K562 (cell line): ENCODE data around the gene POLR2B. TPM values are rescaled to one million over a fixed set of nuclear protein-coding genes. Genes with fewer than 3 reads are reported as not detected.

Experiments
- ADNP ChIP-seq: fragments of 200-800 bp; sonication (Bioruptor generic); IDR thresholded peaks from 2 replicates; pipeline ENCODE4 v1.6.1; 2016; ENCODE audit warnings: missing genetic modification characterization, missing compliant biosample characterization
- ASH1L ChIP-seq: fragments of 450-650 bp; IDR thresholded peaks from 2 replicates; pipeline ENCODE4 v1.6.1; 2018; ENCODE audit warnings: borderline replicate concordance, mild to moderate bottlenecking, low read depth; ENCODE audit not compliant: partially characterized antibody
- BACH1 ChIP-seq: fragments of 200-800 bp; sonication (Bioruptor generic); IDR thresholded peaks from 2 replicates; pipeline ENCODE4 v1.6.1; 2016; ENCODE audit warnings: missing genetic modification characterization, missing compliant biosample characterization
- DIDO1 ChIP-seq: fragments of 450-650 bp; IDR thresholded peaks from 2 replicates; pipeline ENCODE4 v1.6.1; 2016; ENCODE audit warnings: low read depth, missing biosample characterization, missing genetic modification characterization
- ERF ChIP-seq: fragments of 450-650 bp; formaldehyde crosslinking; IDR thresholded peaks from 2 replicates; pipeline ENCODE4 v1.4.0; 2020; ENCODE audit warnings: mild to moderate bottlenecking, mixed read lengths
- HNRNPK ChIP-seq: fragments of 200-400 bp; formaldehyde crosslinking; IDR thresholded peaks from one replicate; pipeline ENCODE4 v1.6.1; 2018; ENCODE audit warnings: mild to moderate bottlenecking, low read depth, low read length; ENCODE audit not compliant: poor library complexity, severe bottlenecking
- L3MBTL2 ChIP-seq: fragments of 450-650 bp; IDR thresholded peaks from 2 replicates; pipeline ENCODE4 v1.6.1; 2016; ENCODE audit warnings: mild to moderate bottlenecking, moderate library complexity
- NONO ChIP-seq, 2 experiments: fragments of 200-400 bp in 1 of 2; fragments of 450-650 bp in 1 of 2; formaldehyde crosslinking in 1 of 2; IDR thresholded peaks; 2 replicates each; pipeline ENCODE4 v1.6.1; 2017; ENCODE audit warnings: low read depth in 2 of 2, mild to moderate bottlenecking in 2 of 2, moderate library complexity in 2 of 2, low read length in 1 of 2
- OTX1 ChIP-seq: fragments of 450-650 bp; formaldehyde crosslinking; IDR thresholded peaks from 2 replicates; pipeline ENCODE4 v1.4.0; 2022; ENCODE audit warnings: mild to moderate bottlenecking
- PRPF4 ChIP-seq: fragments of 200-400 bp; formaldehyde crosslinking; IDR thresholded peaks from one replicate; pipeline ENCODE4 v1.6.1; 2017; ENCODE audit warnings: low read length, low read depth, mild to moderate bottlenecking; ENCODE audit not compliant: insufficient read depth, poor library complexity, severe bottlenecking
- RFX7 ChIP-seq: fragments of 250-450 bp; sonication (Bioruptor Pico); IDR thresholded peaks from 2 replicates; pipeline ENCODE4 v1.5.1; 2021; ENCODE audit warnings: mild to moderate bottlenecking
- SUPT5H ChIP-seq: fragments of 450-650 bp; IDR thresholded peaks from 2 replicates; pipeline ENCODE4 v1.6.1; 2016
- TCF7 ChIP-seq: sonication (generic); IDR thresholded peaks from 2 replicates; pipeline ENCODE4 v1.6.1; 2016; ENCODE audit warnings: antibody characterized with exemption, borderline replicate concordance
- TEAD1 ChIP-seq, 2 experiments: fragments of 450-650 bp in 1 of 2; sonication (generic) in 1 of 2; formaldehyde crosslinking; IDR thresholded peaks; 2 replicates each; pipeline versions ENCODE4 v1.4.0 to v1.8.0; 2020 to 2022; ENCODE audit warnings: mild to moderate bottlenecking in 2 of 2, missing genetic modification reagents in 1 of 2
- ZBTB7A ChIP-seq: IDR thresholded peaks from 2 replicates; pipeline ENCODE4 v1.6.1; 2011; ENCODE audit warnings: low read depth, mild to moderate bottlenecking, low read length, moderate library complexity, borderline replicate concordance; ENCODE audit not compliant: control insufficient read depth
- ZKSCAN3 ChIP-seq: fragments of 250-450 bp; sonication (Bioruptor Pico); IDR thresholded peaks from 2 replicates; pipeline ENCODE4 v1.4.0; 2020
- ZNF217 ChIP-seq: sonication (generic); formaldehyde crosslinking; IDR thresholded peaks from 2 replicates; pipeline ENCODE4 v1.8.0; 2022; ENCODE audit warnings: mild to moderate bottlenecking, missing genetic modification reagents
- ZNF444 ChIP-seq: fragments of 250-450 bp; sonication (Bioruptor Pico); IDR thresholded peaks from 2 replicates; pipeline ENCODE4 v1.4.0; 2020; ENCODE audit warnings: mild to moderate bottlenecking, moderate library complexity
- polyA plus RNA-seq, 8 experiments: library from polyadenylated mRNA; depleted of rRNA in 4 of 8; stranded (reverse) in 5 of 8; unstranded in 3 of 8; fragments of >200 nt; fragmentation: Nextera tagmentation in 2 of 8; fragmentation: Illumina TruSeq in 1 of 8; extraction: Ambion mirVana in 2 of 8; extraction: Trizol in 1 of 8; gene quantifications; 2 replicates each; pipeline versions ENCODE4 v1.2.1 to v1.2.3, GENCODE V29; 2011 to 2014; ENCODE audit warnings: inconsistent platforms in 1 of 8, missing spikeins in 1 of 8
- total RNA-seq, 7 experiments: library from RNA; depleted of rRNA in 6 of 7; stranded (reverse); fragments of >200 nt in 6 of 7; fragmentation: Illumina TruSeq in 2 of 7; extraction: Trizol in 2 of 7; gene quantifications; 2 replicates each; pipeline versions ENCODE4 v1.2.1 to v1.2.3, GENCODE V29; 2011 to 2021; ENCODE audit warnings: low replicate concordance in 1 of 7
- TF ChIP-seq, protein P1 (sequence below): sonication (generic); formaldehyde crosslinking; IDR thresholded peaks from 2 replicates; pipeline ENCODE4 v1.8.0; 2022; ENCODE audit warnings: mild to moderate bottlenecking, missing genetic modification reagents
- TF ChIP-seq, protein P2 (sequence below): fragments of 450-650 bp; IDR thresholded peaks from 2 replicates; pipeline ENCODE4 v1.6.1; 2016; ENCODE audit warnings: missing biosample characterization, missing genetic modification characterization
- TF ChIP-seq, protein P3 (sequence below): fragments of 250-450 bp; sonication (Bioruptor Pico); IDR thresholded peaks from 2 replicates; pipeline ENCODE4 v1.8.0; 2021; ENCODE audit warnings: moderate library complexity, mild to moderate bottlenecking, inconsistent platforms
- TF ChIP-seq, protein P4 (sequence below): fragments of 250-450 bp; sonication (Bioruptor Pico); IDR thresholded peaks from 2 replicates; pipeline ENCODE4 v1.5.0; 2021; ENCODE audit warnings: mild to moderate bottlenecking, borderline replicate concordance
- TF ChIP-seq, protein P5 (sequence below): sonication (generic); formaldehyde crosslinking; IDR thresholded peaks from 2 replicates; pipeline ENCODE4 v1.8.1; 2023; ENCODE audit warnings: mild to moderate bottlenecking, missing genetic modification reagents

Gene POLR2B
- total and polyA plus RNA-seq, 9 of the 15 experiments (the other 6 are each of a cell fraction or from before 2014, with no cell fraction given): 60.9 to 208 (median 142) TPM

DNA sequence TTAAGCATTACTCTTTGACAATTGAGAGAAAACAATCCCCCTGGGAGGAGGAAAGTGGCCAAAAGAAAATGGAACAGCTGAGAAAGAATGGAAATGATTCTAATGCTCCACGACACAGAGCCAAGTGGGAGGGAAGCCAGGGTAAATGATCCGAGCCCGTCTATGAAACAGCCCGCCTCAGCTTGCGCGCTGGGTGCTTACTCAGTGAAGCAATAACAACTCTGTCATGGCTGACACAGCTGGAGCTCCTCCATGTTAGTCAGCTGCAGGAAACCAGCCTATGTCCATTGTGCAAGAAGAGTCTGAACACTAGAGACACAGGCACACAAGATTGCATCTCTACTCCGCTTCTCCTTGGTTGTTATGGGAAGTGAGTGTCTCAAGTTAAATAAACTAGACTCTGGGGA is 20.6 kb upstream of the POLR2B start (continued):
- TF ChIP-seq, protein P1, sequence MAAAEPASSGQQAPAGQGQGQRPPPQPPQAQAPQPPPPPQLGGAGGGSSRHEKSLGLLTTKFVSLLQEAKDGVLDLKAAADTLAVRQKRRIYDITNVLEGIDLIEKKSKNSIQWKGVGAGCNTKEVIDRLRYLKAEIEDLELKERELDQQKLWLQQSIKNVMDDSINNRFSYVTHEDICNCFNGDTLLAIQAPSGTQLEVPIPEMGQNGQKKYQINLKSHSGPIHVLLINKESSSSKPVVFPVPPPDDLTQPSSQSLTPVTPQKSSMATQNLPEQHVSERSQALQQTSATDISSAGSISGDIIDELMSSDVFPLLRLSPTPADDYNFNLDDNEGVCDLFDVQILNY (CRISPR knock-in tag): no peak
- no peak for TF ChIP-seq TCF7
- TF ChIP-seq NONO (IDR thresholded peaks at IDR 0.05; ENCODE audit: low read depth in 2 of 2, low read length in 1 of 2): no peak
- TF ChIP-seq, protein P2, sequence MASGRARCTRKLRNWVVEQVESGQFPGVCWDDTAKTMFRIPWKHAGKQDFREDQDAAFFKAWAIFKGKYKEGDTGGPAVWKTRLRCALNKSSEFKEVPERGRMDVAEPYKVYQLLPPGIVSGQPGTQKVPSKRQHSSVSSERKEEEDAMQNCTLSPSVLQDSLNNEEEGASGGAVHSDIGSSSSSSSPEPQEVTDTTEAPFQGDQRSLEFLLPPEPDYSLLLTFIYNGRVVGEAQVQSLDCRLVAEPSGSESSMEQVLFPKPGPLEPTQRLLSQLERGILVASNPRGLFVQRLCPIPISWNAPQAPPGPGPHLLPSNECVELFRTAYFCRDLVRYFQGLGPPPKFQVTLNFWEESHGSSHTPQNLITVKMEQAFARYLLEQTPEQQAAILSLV: peak; percentile 70; the same call in 1 of the 2 replicates
- TF ChIP-seq L3MBTL2: no peak
- TF ChIP-seq, protein P3, sequence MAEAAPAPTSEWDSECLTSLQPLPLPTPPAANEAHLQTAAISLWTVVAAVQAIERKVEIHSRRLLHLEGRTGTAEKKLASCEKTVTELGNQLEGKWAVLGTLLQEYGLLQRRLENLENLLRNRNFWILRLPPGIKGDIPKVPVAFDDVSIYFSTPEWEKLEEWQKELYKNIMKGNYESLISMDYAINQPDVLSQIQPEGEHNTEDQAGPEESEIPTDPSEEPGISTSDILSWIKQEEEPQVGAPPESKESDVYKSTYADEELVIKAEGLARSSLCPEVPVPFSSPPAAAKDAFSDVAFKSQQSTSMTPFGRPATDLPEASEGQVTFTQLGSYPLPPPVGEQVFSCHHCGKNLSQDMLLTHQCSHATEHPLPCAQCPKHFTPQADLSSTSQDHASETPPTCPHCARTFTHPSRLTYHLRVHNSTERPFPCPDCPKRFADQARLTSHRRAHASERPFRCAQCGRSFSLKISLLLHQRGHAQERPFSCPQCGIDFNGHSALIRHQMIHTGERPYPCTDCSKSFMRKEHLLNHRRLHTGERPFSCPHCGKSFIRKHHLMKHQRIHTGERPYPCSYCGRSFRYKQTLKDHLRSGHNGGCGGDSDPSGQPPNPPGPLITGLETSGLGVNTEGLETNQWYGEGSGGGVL (CRISPR knock-in tag): no peak
- TF ChIP-seq OTX1: no peak
- no peak for TF ChIP-seq PRPF4
- TF ChIP-seq ZNF444: no peak
- no peak for TF ChIP-seq DIDO1 (tag)
- peak; percentile 66; the same call in 1 of the 2 replicates for TF ChIP-seq BACH1
- TF ChIP-seq, protein P4, sequence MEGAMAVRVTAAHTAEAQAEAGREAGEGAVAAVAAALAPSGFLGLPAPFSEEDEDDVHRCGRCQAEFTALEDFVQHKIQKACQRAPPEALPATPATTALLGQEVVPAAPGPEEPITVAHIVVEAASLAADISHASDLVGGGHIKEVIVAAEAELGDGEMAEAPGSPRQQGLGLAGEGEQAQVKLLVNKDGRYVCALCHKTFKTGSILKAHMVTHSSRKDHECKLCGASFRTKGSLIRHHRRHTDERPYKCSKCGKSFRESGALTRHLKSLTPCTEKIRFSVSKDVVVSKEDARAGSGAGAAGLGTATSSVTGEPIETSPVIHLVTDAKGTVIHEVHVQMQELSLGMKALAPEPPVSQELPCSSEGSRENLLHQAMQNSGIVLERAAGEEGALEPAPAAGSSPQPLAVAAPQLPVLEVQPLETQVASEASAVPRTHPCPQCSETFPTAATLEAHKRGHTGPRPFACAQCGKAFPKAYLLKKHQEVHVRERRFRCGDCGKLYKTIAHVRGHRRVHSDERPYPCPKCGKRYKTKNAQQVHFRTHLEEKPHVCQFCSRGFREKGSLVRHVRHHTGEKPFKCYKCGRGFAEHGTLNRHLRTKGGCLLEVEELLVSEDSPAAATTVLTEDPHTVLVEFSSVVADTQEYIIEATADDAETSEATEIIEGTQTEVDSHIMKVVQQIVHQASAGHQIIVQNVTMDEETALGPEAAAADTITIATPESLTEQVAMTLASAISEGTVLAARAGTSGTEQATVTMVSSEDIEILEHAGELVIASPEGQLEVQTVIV (CRISPR knock-in tag): no peak
- TF ChIP-seq ZKSCAN3 (CRISPR knock-in tag): no peak
- TF ChIP-seq ADNP (tag): no peak
- no peak for TF ChIP-seq ERF (CRISPR knock-in tag)
- no peak for TF ChIP-seq SUPT5H
- no peak for TF ChIP-seq RFX7 (CRISPR knock-in tag)
- no peak for TF ChIP-seq ZBTB7A
- TF ChIP-seq TEAD1 (CRISPR knock-in tag; IDR thresholded peaks at IDR 0.05): 0 out of 4 replicates have a peak, but pooled peaks of 1 of the 2 experiments have one; percentile 39
- no peak for TF ChIP-seq ZNF217
- TF ChIP-seq ASH1L: no peak
- TF ChIP-seq, protein P5, sequence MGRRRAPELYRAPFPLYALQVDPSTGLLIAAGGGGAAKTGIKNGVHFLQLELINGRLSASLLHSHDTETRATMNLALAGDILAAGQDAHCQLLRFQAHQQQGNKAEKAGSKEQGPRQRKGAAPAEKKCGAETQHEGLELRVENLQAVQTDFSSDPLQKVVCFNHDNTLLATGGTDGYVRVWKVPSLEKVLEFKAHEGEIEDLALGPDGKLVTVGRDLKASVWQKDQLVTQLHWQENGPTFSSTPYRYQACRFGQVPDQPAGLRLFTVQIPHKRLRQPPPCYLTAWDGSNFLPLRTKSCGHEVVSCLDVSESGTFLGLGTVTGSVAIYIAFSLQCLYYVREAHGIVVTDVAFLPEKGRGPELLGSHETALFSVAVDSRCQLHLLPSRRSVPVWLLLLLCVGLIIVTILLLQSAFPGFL (CRISPR knock-in tag): no peak
- no peak for TF ChIP-seq HNRNPK
